ENCODE data around the gene DLGAP3. TPM values are rescaled to one million over a fixed set of nuclear protein-coding genes. Genes with fewer than 3 reads are reported as not detected.

The DLGAP3 gene
- total RNA-seq, 4 donors from 2014 or later = 0.15 TPM; not detected in 3

GRCh38 chr1:34928066-34928696 is 1.3 kb downstream of the DLGAP3 start:
- peaks cover 52 to 60% (median 57%) of the 10 kb centered on the region in 3 donors for H3K27me3 ChIP-seq
- in situ Hi-C loops (cut with MboI; ENCODE audit: low sequenced_read_pairs in 4 of 4) (no loop called here), intact Hi-C loops (cut with DNase I; ENCODE audit: low total_unique reads) (no loop called here)
- H3K27ac ChIP-seq = no peak overlapping the region
- no peak for DNase-seq
- no peak for ATAC-seq
- no peak for TF ChIP-seq CTCF (IDR thresholded peaks at IDR 0.05 in 4 of 5, conservative IDR thresholded peaks at IDR 0.05 in 1 of 5)
- TF ChIP-seq POLR2A (IDR thresholded peaks at IDR 0.05) = no peak
- H3K9me3 ChIP-seq = no peaks in the 10 kb centered on the region
- H3K4me3 ChIP-seq = no peak overlapping the region
- H3K4me1 ChIP-seq = peaks cover 0 to 9% of the 10 kb centered on the region in 2 donors
- H3K36me3 ChIP-seq = no peaks in the 10 kb centered on the region

GRCh38 chr1:34927316-34927715 is 2.1 kb downstream of the DLGAP3 start:
- H3K4me1 ChIP-seq = peaks cover 0 to 9% of the 10 kb centered on the region in 2 donors
- H3K4me3 ChIP-seq = no peak overlapping the region
- H3K27ac ChIP-seq = no peak overlapping the region
- peaks cover 56 to 64% (median 63%) of the 10 kb centered on the region in 3 donors for H3K27me3 ChIP-seq
- no peak for DNase-seq
- H3K9me3 ChIP-seq = no peaks in the 10 kb centered on the region
- no peak for ATAC-seq
- H3K36me3 ChIP-seq = no peaks in the 10 kb centered on the region
- TF ChIP-seq POLR2A (IDR thresholded peaks at IDR 0.05) (no peak), CTCF (IDR thresholded peaks at IDR 0.05 in 4 of 5, conservative IDR thresholded peaks at IDR 0.05 in 1 of 5) (no peak)
- intact Hi-C loops (cut with DNase I; ENCODE audit: low total_unique reads) (no loop called here), in situ Hi-C loops (cut with MboI; ENCODE audit: low sequenced_read_pairs in 4 of 4) (no loop called here)

- no peak overlapping the region for H3K27ac ChIP-seq
- no peak for DNase-seq
- TF ChIP-seq CTCF (IDR thresholded peaks at IDR 0.05 in 4 of 5, conservative IDR thresholded peaks at IDR 0.05 in 1 of 5) (no peak), POLR2A (IDR thresholded peaks at IDR 0.05) (no peak)
- H3K27me3 ChIP-seq = peaks cover 56 to 67% (median 65%) of the 10 kb centered on the region in 3 donors
- H3K4me3 ChIP-seq = no peak overlapping the region
- H3K36me3 ChIP-seq = no peaks in the 10 kb centered on the region
- in situ Hi-C loops (cut with MboI; ENCODE audit: low sequenced_read_pairs in 4 of 4) (no loop called here), intact Hi-C loops (cut with DNase I; ENCODE audit: low total_unique reads) (no loop called here)
- peaks cover 0 to 9% of the 10 kb centered on the region in 2 donors for H3K4me1 ChIP-seq
- H3K9me3 ChIP-seq = no peaks in the 10 kb centered on the region
- ATAC-seq = no peak
Observed at GRCh38 chr1:34926894-34927293, 2.6 kb downstream of the DLGAP3 start.

GRCh38 chr1:34926156-34926555 is 3.3 kb downstream of the DLGAP3 start:
- Histone ChIP-seq H3K9me3 (no peaks in the 10 kb centered on the region), H3K27ac (no peak overlapping the region), H3K27me3 (peaks cover 54 to 71% (median 60%) of the 10 kb centered on the region in 3 donors), H3K36me3 (no peaks in the 10 kb centered on the region), H3K4me3 (no peak overlapping the region), H3K4me1 (peaks cover 0 to 9% of the 10 kb centered on the region in 2 donors)
- TF ChIP-seq POLR2A (IDR thresholded peaks at IDR 0.05) (no peak), CTCF (IDR thresholded peaks at IDR 0.05 in 4 of 5, conservative IDR thresholded peaks at IDR 0.05 in 1 of 5) (no peak)
- ATAC-seq = no peak
- intact Hi-C loops (cut with DNase I; ENCODE audit: low total_unique reads) = no loop called here
- in situ Hi-C loops (cut with MboI; ENCODE audit: low sequenced_read_pairs in 4 of 4) = no loop called here
- no peak for DNase-seq

DNA sequence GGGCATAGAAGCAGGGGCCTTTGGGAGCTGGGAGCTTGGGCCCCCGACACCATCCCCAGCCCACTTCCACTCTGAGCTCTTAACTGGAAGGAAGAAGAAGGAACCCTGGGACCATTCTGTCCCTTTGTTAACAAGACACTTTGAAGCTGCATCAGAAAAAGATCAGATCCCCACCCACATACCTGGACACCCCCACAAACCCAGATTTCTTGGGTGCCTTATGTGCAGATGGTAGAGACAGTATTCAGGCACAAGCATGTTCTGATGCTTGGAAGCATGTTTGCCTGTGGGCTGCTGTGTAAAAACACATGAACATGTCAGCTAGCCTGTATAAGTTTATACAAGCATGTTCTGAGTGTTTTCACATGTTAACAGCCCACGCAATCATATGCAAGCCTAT is 3.7 kb downstream of the DLGAP3 start:
- H3K27ac ChIP-seq = no peak overlapping the region
- no peak overlapping the region for H3K4me3 ChIP-seq
- H3K4me1 ChIP-seq = peaks cover 0 to 9% of the 10 kb centered on the region in 2 donors
- H3K36me3 ChIP-seq = no peaks in the 10 kb centered on the region
- ATAC-seq (no peak), DNase-seq (no peak)
- intact Hi-C loops (cut with DNase I; ENCODE audit: low total_unique reads) (no loop called here), in situ Hi-C loops (cut with MboI; ENCODE audit: low sequenced_read_pairs in 4 of 4) (no loop called here)
- TF ChIP-seq CTCF (IDR thresholded peaks at IDR 0.05 in 4 of 5, conservative IDR thresholded peaks at IDR 0.05 in 1 of 5) (no peak), POLR2A (IDR thresholded peaks at IDR 0.05) (no peak)
- no peaks in the 10 kb centered on the region for H3K9me3 ChIP-seq
- peaks cover 50 to 68% (median 57%) of the 10 kb centered on the region in 3 donors for H3K27me3 ChIP-seq
